ENCODE measurements around the gene ZNF780A. TPM values are rescaled to one million over a fixed set of nuclear protein-coding genes. Genes with fewer than 3 reads are reported as not detected.

Gene ZNF780A
- polyA plus RNA-seq, 10 donors, result 6.7 to 10.4 (median 8.4) TPM

Other genes starting within 250 kb of the ZNF780A start
- 100 to 1,000 TPM; 213 to 384 (median 252) TPM for gene FBL, start 244.6 kb downstream of the ZNF780A start, polyA plus RNA-seq (ENCODE audit: insufficient read length in 10 of 10)
- gene FCGBP, start 156.3 kb downstream of the ZNF780A start, polyA plus RNA-seq (ENCODE audit: insufficient read length in 10 of 10), result 1 to 10 TPM; 2.0 to 5.4 (median 4.7) TPM
- gene PSMC4, start 119.8 kb downstream of the ZNF780A start, polyA plus RNA-seq (ENCODE audit: insufficient read length in 10 of 10), result 10 to 100 TPM; 46.0 to 62.9 (median 54.0) TPM
- 1 to 10 TPM; 2.5 to 6.3 (median 3.9) TPM for gene ZNF546, start 93.9 kb downstream of the ZNF780A start, polyA plus RNA-seq (ENCODE audit: insufficient read length in 10 of 10)
- 10 to 100 TPM in 6 of 10 donors, 1 to 10 TPM in 4; 6.6 to 16.2 (median 10.4) TPM for gene ZNF780B, start 34.7 kb downstream of the ZNF780A start, polyA plus RNA-seq (ENCODE audit: insufficient read length in 10 of 10)
- gene MAP3K10, start 100.5 kb upstream of the ZNF780A start, polyA plus RNA-seq (ENCODE audit: insufficient read length in 10 of 10), result 10 to 100 TPM in 3 of 10 donors, 1 to 10 TPM in 7; 6.0 to 12.5 (median 9.3) TPM
- gene TTC9B, start 127.4 kb upstream of the ZNF780A start, polyA plus RNA-seq (ENCODE audit: insufficient read length in 10 of 10), result under 1 TPM in 5 of 10 donors, not detected in 5; 0.05 to 0.27 (median 0.14) TPM
- under 1 TPM in 9 of 10 donors, not detected in 1; 0.19 to 0.47 (median 0.34) TPM for gene CCNP, start 135.7 kb upstream of the ZNF780A start, polyA plus RNA-seq (ENCODE audit: insufficient read length in 10 of 10)
- gene AKT2, start 194.4 kb upstream of the ZNF780A start, polyA plus RNA-seq (ENCODE audit: insufficient read length in 10 of 10), result 100 to 1,000 TPM; 136 to 204 (median 166) TPM

Data from muscle of back (tissue), 10 donors.